22Rv1 (cell line): ENCODE measurements around the gene CEP295NL.
"Not testable (repeated sequence)": the region's sequence is repeated elsewhere in the genome, so short reads cannot be mapped to it uniquely, and the experiment has no call there.

Experiments used
- ZFX ChIP-seq: fragments of 450-650 bp; IDR thresholded peaks from 2 replicates; pipeline ENCODE4 v1.6.1; 2017; ENCODE audit warnings: antibody characterized with exemption, borderline replicate concordance
- TF ChIP-seq, protein P1 (sequence below): fragments of 450-650 bp; IDR thresholded peaks from 2 replicates; pipeline ENCODE4 v1.5.1; 2017; ENCODE audit warnings: mild to moderate bottlenecking

- TF ChIP-seq, protein P1, sequence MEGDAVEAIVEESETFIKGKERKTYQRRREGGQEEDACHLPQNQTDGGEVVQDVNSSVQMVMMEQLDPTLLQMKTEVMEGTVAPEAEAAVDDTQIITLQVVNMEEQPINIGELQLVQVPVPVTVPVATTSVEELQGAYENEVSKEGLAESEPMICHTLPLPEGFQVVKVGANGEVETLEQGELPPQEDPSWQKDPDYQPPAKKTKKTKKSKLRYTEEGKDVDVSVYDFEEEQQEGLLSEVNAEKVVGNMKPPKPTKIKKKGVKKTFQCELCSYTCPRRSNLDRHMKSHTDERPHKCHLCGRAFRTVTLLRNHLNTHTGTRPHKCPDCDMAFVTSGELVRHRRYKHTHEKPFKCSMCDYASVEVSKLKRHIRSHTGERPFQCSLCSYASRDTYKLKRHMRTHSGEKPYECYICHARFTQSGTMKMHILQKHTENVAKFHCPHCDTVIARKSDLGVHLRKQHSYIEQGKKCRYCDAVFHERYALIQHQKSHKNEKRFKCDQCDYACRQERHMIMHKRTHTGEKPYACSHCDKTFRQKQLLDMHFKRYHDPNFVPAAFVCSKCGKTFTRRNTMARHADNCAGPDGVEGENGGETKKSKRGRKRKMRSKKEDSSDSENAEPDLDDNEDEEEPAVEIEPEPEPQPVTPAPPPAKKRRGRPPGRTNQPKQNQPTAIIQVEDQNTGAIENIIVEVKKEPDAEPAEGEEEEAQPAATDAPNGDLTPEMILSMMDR, result not testable (repeated sequence)
- not testable (repeated sequence) for TF ChIP-seq ZFX
Observed at GRCh38 chr17:78945455-78945854, 42.5 kb upstream of the CEP295NL start.
